ENCODE data around the gene HIPK3.

HIPK3 gene

DNA sequence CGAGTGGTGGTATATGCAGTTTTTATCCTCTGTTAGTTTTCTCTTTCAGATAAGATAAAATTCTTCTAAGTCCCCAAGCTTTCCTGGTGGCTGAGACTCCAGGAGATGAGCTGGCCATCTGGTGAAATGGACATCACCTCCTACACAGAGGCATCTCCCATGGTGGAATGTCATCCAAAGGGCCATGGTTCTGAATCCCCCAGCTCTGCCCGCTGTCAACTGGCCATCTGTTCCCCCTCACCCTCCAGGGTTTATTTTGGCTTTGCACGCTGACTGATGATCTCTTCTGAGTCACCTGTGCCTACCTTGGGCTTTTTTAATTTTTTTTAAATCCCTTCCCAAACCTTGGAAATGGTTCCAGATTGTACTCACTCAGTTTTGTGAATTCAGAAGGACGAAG is 142.2 kb downstream of the HIPK3 start:
- no peak for DNase-seq

DNA sequence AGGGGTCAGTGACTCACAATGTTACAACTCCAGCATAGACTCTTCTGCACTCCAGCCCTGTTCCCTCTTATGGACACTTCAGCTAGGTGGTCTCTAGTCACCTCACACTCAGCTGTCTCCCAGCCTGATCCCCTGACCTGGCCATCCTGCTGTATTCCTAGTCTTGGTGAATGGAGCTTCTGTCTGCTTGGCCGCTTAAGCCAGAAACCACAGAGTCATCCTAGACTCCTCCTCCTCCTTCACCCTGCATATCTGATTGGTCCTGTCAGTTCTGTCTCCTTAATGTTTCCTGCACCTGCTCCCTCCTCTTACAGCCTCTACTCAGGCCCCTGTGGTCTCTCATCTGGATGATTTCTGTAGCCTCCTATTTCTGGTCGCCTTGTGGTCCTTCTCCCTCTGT is 144.9 kb downstream of the HIPK3 start:
- DNase-seq = no peak

DNA sequence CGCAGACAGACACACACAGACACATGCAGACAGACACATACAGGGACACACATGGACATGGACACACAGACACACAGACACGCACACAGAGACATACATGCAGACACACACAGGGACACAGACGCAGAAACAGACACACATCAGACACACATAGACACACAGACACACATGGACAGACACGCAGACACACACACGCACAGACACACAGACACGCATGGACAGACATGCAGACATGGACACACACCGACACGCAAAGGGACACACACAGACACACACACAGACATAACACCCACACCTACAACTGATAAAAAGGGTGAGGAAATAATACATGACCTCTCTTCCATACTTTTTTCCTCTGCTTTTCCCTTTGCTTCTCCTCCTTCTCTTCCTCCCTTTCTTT is 146.2 kb downstream of the HIPK3 start:
- no peak for DNase-seq

DNA sequence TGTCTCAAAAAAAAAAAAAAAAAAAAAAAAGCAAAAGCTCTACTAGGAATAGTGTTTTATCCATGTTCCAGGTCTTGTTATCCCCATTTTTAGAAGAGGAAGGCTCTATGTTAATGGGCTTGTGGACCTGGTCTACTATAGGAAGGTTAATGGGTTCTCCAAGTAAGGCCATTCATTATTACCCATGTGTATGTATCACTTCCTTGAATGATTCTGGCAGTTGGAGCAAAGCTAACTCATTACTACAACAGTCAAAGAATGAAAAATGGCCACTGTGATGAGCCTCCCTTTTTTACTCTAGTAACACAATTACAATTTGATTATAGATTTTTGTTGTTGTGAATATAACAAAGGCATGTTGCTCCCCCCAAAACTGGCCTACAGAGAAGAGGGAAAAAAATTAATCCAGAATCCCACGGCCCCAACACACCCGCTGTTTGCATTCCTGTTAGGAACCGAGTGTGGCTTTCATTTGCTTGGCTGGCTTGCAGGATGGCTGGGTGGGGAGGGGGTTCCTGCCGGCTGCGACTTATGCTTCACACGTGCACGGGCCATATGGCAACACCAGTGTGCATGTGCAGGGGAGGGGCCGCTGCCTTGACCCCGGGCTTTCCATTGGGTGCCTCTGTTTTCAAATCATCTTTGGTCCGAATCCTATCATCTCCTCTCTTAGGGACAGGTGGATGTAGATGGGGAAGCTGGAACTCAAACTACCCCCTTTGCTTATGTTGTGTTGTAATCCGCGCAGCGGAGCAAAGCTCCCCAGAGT is 148.8 kb downstream of the HIPK3 start:
- no peak for DNase-seq

Data from COR-L47 (cell line).